Glutamatergic neuron (in vitro differentiated cells): ENCODE data around the gene ALG13. TPM values are rescaled to one million over a fixed set of nuclear protein-coding genes. Genes with fewer than 3 reads are reported as not detected.

Source experiments
- DNase-seq: peaks from one replicate; pipeline ENCODE4 v3.0.0; 2022
- H3K27ac Mint-ChIP-seq: one replicate; pipeline ENCODE4 v1.8.0; 2020; ENCODE audit warnings: mild to moderate bottlenecking, mixed read lengths, inconsistent platforms; ENCODE audit not compliant: unreplicated experiment
- H3K27me3 Mint-ChIP-seq: one replicate; pipeline ENCODE4 v1.8.0; 2020; ENCODE audit warnings: mild to moderate bottlenecking, moderate library complexity, mixed read lengths, inconsistent platforms; ENCODE audit not compliant: unreplicated experiment
- H3K36me3 Mint-ChIP-seq: one replicate; pipeline ENCODE4 v1.8.0; 2020; ENCODE audit warnings: mild to moderate bottlenecking, mixed read lengths, inconsistent platforms; ENCODE audit not compliant: unreplicated experiment
- H3K4me1 Mint-ChIP-seq: one replicate; pipeline ENCODE4 v1.8.0; 2020; ENCODE audit warnings: mild to moderate bottlenecking, low read depth, mixed read lengths, inconsistent platforms; ENCODE audit not compliant: unreplicated experiment
- H3K4me3 Mint-ChIP-seq: one replicate; pipeline ENCODE4 v1.8.0; 2020; ENCODE audit warnings: mild to moderate bottlenecking, mixed read lengths, inconsistent platforms; ENCODE audit not compliant: unreplicated experiment
- H3K9me3 Mint-ChIP-seq: one replicate; pipeline ENCODE4 v1.8.0; 2020; ENCODE audit warnings: mild to moderate bottlenecking, moderate library complexity, mixed read lengths, inconsistent platforms; ENCODE audit not compliant: unreplicated experiment
- CTCF ChIP-seq: fragments of 200-600 bp; sonication (generic); IDR thresholded peaks from one replicate; pipeline ENCODE4 v1.5.0; 2021; ENCODE audit not compliant: partially characterized antibody, unreplicated experiment
- total RNA-seq: library from RNA; stranded (reverse); fragmentation: NEBNext Ultra II Directional; extraction: Animal tissue kit (Norgen Biotek cat#: 25700); gene quantifications from one replicate; pipeline ENCODE4 v1.2.1, GENCODE V29; 2021; ENCODE audit not compliant: unreplicated experiment

ALG13 gene
- total RNA-seq, 1 donor from 2014 or later = 33.4 TPM

- TF ChIP-seq CTCF = no peak
- Mint-ChIP-seq H3K4me1 (no peaks in the 10 kb centered on the region), H3K36me3 (no peaks in the 10 kb centered on the region), H3K27ac (no peak overlapping the region), H3K4me3 (no peak overlapping the region), H3K9me3 (no peaks in the 10 kb centered on the region), H3K27me3 (no peaks in the 10 kb centered on the region)
- no peak for DNase-seq
These were observed 34.5 kb upstream of the ALG13 start for GRCh38 chrX:111646515-111646914.

GRCh38 chrX:111648802-111649201, 32.2 kb upstream of the ALG13 start:
- Mint-ChIP-seq H3K27ac (no peak overlapping the region), H3K36me3 (no peaks in the 10 kb centered on the region)
- TF ChIP-seq CTCF = no peak

DNA sequence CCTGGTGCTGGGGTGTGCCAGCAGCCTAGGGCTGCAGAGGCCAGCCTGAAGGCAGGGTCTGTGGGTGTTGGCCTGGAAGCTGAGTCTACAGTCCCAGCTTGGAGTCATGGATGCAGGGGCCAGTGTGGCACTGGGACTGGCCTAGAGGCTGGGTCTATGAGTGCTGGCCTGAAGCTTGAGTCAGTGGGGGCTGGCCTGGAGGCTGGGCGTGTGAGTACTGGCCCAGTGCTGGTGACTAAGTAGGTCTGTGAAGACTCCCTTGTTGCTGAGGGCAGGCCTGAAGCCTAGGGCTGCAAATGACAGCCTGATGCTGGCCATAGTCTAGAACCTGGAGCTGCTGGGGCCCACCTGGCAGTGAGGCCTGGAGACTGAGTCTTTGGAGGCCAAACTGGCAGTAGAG, 31.3 kb upstream of the ALG13 start:
- no peaks in the 10 kb centered on the region for H3K9me3 Mint-ChIP-seq
- peaks cover 2% of the 10 kb centered on the region for H3K27me3 Mint-ChIP-seq
- TF ChIP-seq CTCF = no peak
- no peak for DNase-seq
- no peak overlapping the region for H3K4me3 Mint-ChIP-seq
- no peak overlapping the region for H3K27ac Mint-ChIP-seq
- peaks cover 2% of the 10 kb centered on the region for H3K4me1 Mint-ChIP-seq
- no peaks in the 10 kb centered on the region for H3K36me3 Mint-ChIP-seq

More at GRCh38 chrX:111648802-111649201, 32.2 kb upstream of the ALG13 start:
- Mint-ChIP-seq H3K4me3 (no peak overlapping the region), H3K9me3 (no peaks in the 10 kb centered on the region), H3K27me3 (peaks cover 2% of the 10 kb centered on the region), H3K4me1 (peaks cover 2% of the 10 kb centered on the region)
- no peak for DNase-seq

- no peak overlapping the region for H3K27ac Mint-ChIP-seq
- H3K36me3 Mint-ChIP-seq = no peaks in the 10 kb centered on the region
- peaks cover 2% of the 10 kb centered on the region for H3K27me3 Mint-ChIP-seq
- DNase-seq = no peak
- no peak for TF ChIP-seq CTCF
- no peaks in the 10 kb centered on the region for H3K9me3 Mint-ChIP-seq
- H3K4me1 Mint-ChIP-seq = peaks cover 2% of the 10 kb centered on the region
- no peak overlapping the region for H3K4me3 Mint-ChIP-seq
These were observed 30.1 kb upstream of the ALG13 start for GRCh38 chrX:111650845-111651244.

DNA sequence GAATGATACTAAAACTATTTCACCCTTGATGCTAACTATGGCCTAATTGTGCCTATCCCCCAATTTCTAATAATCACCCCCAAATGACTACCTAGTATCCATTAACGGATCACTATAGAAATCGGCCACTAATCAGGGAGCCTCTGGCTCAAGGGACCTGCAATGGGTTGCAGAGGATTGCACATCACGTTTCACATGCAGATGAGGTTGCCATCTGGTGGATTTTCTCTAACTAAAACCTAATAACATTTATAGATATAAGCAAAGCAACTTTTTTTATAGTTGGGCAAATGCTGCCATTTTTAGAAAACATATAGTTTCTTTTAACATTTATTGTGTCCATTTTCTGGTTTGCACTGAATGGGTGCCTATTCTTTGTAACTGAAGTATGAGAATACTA, 28.3 kb upstream of the ALG13 start:
- Mint-ChIP-seq H3K36me3 (no peaks in the 10 kb centered on the region), H3K27me3 (peaks cover 2% of the 10 kb centered on the region)

More for the DNA sequence above, 28.3 kb upstream of the ALG13 start:
- Mint-ChIP-seq H3K9me3 (no peaks in the 10 kb centered on the region), H3K27ac (no peak overlapping the region), H3K4me3 (no peak overlapping the region), H3K4me1 (peaks cover 2% of the 10 kb centered on the region)
- TF ChIP-seq CTCF = no peak
- DNase-seq = no peak
